DND-41 (cell line): ENCODE data around the gene MASP1.

Source experiments
- ATAC-seq: fragments of 200-7000 bp; cut with Tn5 transposase; 3 replicates; pipeline ENCODE4 v1.9.1; 2021; ENCODE audit warnings: low read depth; ENCODE audit not compliant: insufficient read depth
- DNase-seq: peaks from one replicate; pipeline ENCODE4 v3.0.0-alpha.2; 2020
- H2AFZ ChIP-seq: 2 replicates; pipeline ENCODE4 v1.6.0; 2012; ENCODE audit warnings: low read depth, low read length
- H3K27ac ChIP-seq: 2 replicates; pipeline ENCODE4 v1.5.1; 2012; ENCODE audit warnings: low read length, inconsistent platforms
- H3K27me3 ChIP-seq: fragments of 200-600 bp; sonication (generic); 2 replicates; pipeline ENCODE4 v1.6.0; 2012; ENCODE audit warnings: low read length, mild to moderate bottlenecking, inconsistent platforms; ENCODE audit not compliant: insufficient read depth, poor library complexity
- H3K36me3 ChIP-seq: 2 replicates; pipeline ENCODE4 v1.5.1; 2012; ENCODE audit warnings: low read length, inconsistent platforms; ENCODE audit not compliant: insufficient read depth
- H3K4me1 ChIP-seq: 2 replicates; pipeline ENCODE4 v1.5.1; 2012; ENCODE audit warnings: mild to moderate bottlenecking, low read length; ENCODE audit not compliant: insufficient read depth
- H3K4me2 ChIP-seq: 2 replicates; pipeline ENCODE4 v1.6.0; 2012; ENCODE audit warnings: mild to moderate bottlenecking, moderate library complexity, low read length, inconsistent platforms; ENCODE audit not compliant: insufficient read depth
- H3K4me3 ChIP-seq, 2 experiments: fragments of 200-600 bp in 1 of 2; shearing (Covaris generic) in 1 of 2; 2 replicates each; pipeline ENCODE4 v1.5.1; 2012 to 2016; ENCODE audit warnings: inconsistent platforms in 2 of 2, low read length in 2 of 2, mild to moderate bottlenecking in 2 of 2, low read depth in 1 of 2, moderate library complexity in 1 of 2
- H3K79me2 ChIP-seq: 2 replicates; pipeline ENCODE4 v1.6.0; 2012; ENCODE audit warnings: low read length, inconsistent platforms; ENCODE audit not compliant: insufficient read depth
- H3K9ac ChIP-seq: 2 replicates; pipeline ENCODE4 v1.6.0; 2012; ENCODE audit warnings: low read depth, mild to moderate bottlenecking, inconsistent platforms, low read length, moderate library complexity
- H3K9me3 ChIP-seq: 2 replicates; pipeline ENCODE4 v1.5.1; 2012; ENCODE audit warnings: low read length, moderate library complexity, mild to moderate bottlenecking, inconsistent platforms; ENCODE audit not compliant: insufficient read depth, severe bottlenecking
- H4K20me1 ChIP-seq: 2 replicates; pipeline ENCODE4 v1.6.0; 2012; ENCODE audit warnings: low read length; ENCODE audit not compliant: insufficient read depth
- EZH2 ChIP-seq: IDR thresholded peaks from 3 replicates; pipeline ENCODE4 v1.6.1; 2012; ENCODE audit warnings: borderline replicate concordance, low read depth, mild to moderate bottlenecking, moderate library complexity, low read length, inconsistent platforms; ENCODE audit not compliant: severe bottlenecking
- TF ChIP-seq, protein P1 (sequence below): IDR thresholded peaks from 2 replicates; pipeline ENCODE4 v1.5.1; 2012; ENCODE audit warnings: borderline replicate concordance, low read length, moderate library complexity, mild to moderate bottlenecking; ENCODE audit not compliant: poor library complexity, severe bottlenecking; ENCODE audit errors: extremely low read depth

MASP1 gene

DNA sequence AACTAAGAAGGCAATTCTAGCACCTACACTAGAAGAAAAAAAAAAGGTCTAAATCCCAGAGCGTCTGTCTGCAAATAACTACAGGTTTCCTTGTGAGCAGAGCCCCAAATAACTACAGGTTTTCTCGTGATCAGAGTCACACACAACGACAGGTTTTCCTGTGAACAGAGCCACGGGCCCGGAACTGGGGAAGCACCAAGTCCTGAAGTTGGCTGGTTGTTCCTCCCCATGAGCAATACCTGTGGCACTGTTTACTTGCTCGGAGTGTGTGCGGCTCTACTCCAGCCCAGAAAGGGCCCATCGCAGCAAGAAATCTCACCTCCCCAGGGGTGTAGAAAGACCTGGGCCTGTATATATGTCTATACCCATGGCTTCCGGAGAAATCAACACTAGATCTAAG lies 644 bp upstream of the MASP1 start:
- Histone ChIP-seq H3K4me2 (no peak overlapping the region), H3K36me3 (no peaks in the 10 kb centered on the region), H3K9me3 (no peaks in the 10 kb centered on the region), H3K27me3 (peaks cover 19% of the 10 kb centered on the region), H4K20me1 (no peaks in the 10 kb centered on the region), H3K79me2 (no peaks in the 10 kb centered on the region), H2AFZ (no peak overlapping the region), H3K4me1 (no peaks in the 10 kb centered on the region), H3K9ac (no peak overlapping the region), H3K4me3 (no peak overlapping the region), H3K27ac (no peak overlapping the region)
- ATAC-seq, result no peak
- DNase-seq, result no peak
- TF ChIP-seq, protein P1, sequence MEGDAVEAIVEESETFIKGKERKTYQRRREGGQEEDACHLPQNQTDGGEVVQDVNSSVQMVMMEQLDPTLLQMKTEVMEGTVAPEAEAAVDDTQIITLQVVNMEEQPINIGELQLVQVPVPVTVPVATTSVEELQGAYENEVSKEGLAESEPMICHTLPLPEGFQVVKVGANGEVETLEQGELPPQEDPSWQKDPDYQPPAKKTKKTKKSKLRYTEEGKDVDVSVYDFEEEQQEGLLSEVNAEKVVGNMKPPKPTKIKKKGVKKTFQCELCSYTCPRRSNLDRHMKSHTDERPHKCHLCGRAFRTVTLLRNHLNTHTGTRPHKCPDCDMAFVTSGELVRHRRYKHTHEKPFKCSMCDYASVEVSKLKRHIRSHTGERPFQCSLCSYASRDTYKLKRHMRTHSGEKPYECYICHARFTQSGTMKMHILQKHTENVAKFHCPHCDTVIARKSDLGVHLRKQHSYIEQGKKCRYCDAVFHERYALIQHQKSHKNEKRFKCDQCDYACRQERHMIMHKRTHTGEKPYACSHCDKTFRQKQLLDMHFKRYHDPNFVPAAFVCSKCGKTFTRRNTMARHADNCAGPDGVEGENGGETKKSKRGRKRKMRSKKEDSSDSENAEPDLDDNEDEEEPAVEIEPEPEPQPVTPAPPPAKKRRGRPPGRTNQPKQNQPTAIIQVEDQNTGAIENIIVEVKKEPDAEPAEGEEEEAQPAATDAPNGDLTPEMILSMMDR, result no peak
- TF ChIP-seq EZH2, result no peak

DNA sequence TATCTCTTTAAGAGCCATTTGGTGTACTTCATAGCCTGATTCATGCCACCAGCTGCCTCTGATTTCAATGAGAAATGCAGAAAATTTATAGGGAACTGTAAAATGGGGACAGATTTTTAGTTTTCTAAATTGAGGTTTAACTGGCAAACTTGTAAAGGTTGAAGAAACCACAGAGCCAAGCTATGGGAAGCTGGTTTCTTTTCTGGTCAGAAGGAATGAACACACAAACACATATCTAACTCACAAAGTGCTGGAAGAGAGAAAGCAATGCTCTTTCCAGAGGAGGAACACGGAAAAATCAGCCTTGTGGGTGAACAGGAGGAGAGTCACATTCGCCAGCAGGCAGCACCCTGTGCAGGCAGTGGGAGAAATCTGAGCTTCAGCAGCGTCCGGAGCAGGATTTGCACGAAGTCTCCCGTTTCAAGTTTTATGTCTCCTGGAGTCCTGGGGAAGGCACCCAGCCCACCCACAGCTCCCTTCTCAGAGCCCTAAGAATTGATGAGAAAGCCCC lies 481 bp downstream of the MASP1 start:
- Histone ChIP-seq H3K27me3 (peaks cover 19% of the 10 kb centered on the region), H3K4me2 (no peak overlapping the region), H2AFZ (no peak overlapping the region), H3K9me3 (no peaks in the 10 kb centered on the region), H3K4me3 (no peak overlapping the region), H3K27ac (no peak overlapping the region), H3K9ac (no peak overlapping the region), H3K79me2 (no peaks in the 10 kb centered on the region), H4K20me1 (no peaks in the 10 kb centered on the region), H3K36me3 (no peaks in the 10 kb centered on the region), H3K4me1 (no peaks in the 10 kb centered on the region)
- no peak for TF ChIP-seq EZH2
- TF ChIP-seq, protein P1, result no peak
- no peak for ATAC-seq
- DNase-seq, result no peak

DNA sequence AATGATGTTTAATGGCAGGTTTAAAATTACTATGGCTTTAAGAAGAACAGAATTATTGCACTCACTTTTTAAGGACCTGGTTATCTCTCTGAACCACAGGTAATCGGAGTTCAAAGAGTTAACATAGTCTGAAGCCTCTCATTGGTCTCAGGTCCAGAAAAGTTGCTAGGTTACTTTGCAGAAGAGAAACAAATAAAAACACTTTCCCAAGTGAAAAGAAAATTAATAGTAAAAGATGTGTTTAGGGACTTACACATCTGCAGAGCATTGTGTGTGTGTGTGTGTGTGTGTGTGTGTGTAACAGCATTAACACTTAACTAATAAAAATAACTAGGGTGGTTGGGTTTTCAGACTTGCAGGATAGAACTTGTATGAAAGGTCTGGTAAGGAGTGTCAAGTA lies 1.0 kb downstream of the MASP1 start:
- Histone ChIP-seq H3K4me3 (no peak overlapping the region), H3K4me1 (no peaks in the 10 kb centered on the region), H3K9ac (no peak overlapping the region), H3K36me3 (no peaks in the 10 kb centered on the region), H4K20me1 (no peaks in the 10 kb centered on the region), H3K27ac (no peak overlapping the region), H2AFZ (no peak overlapping the region), H3K27me3 (peaks cover 19% of the 10 kb centered on the region), H3K79me2 (no peaks in the 10 kb centered on the region), H3K9me3 (no peaks in the 10 kb centered on the region), H3K4me2 (no peak overlapping the region)
- no peak for DNase-seq
- ATAC-seq, result no peak
- TF ChIP-seq, protein P1, result no peak
- no peak for TF ChIP-seq EZH2
